ENCODE measurements around the gene UBL4A.

UBL4A gene

GRCh38 chrX:154486396-154487207 lies at the start of gene UBL4A:
UBL4A (minus strand) TSS chrX:154486615; CDS start chrX:154486584, 31 bp downstream.
- peak; percentile 64 for DNase-seq

- DNase-seq: no peak
Measured at GRCh38 chrX:154535892-154536291, 49.5 kb upstream of the UBL4A start.

GRCh38 chrX:154534526-154535322 lies 48.3 kb upstream of the UBL4A start:
- DNase-seq: peak; percentile 74

DNA sequence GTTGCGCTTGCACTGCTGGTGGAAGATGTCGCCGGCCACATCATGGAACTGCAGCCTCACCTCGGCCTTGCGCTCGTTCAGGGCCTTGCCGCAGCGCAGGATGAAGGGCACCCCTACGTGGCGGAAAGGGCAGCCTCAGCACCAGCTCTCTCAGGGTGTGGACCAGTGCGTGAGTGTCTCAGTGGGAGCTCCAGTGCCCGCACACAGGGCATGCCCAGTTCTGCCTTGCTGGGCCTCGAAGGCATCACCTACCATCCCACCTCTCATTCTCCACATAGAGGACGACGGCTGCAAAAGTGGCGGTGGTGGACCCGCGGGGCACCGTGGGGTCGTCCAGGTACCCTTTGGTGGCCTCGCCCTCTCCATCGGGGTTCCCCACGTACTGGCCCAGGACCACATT lies 46.3 kb upstream of the UBL4A start:
- no peak for DNase-seq

GRCh38 chrX:154531626-154532025 lies 45.2 kb upstream of the UBL4A start:
- DNase-seq: peak; percentile 88

- no peak for DNase-seq
Measured at GRCh38 chrX:154530286-154530685, 43.9 kb upstream of the UBL4A start.

DNA sequence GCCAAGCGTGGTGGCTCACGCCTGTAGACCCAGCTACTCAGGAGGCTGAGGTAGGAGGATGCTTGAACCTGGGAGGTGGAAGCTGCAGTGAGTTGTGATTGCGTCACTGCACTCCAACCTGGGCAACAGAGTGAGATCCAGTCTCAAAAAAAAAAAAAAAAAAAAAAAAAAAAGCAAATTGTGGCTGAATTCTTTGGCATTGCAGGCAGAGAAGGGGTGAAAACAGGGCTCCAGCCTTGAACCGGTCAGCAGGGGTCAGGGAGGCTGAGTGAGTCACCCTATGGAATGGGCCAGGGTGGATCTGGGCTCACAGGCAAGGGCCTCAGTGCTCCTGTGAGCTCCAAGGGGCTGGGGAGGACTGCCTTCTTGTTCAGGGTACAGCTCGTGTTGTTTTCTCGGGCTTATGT lies 42.8 kb upstream of the UBL4A start:
- DNase-seq: peak; percentile 71

DNA sequence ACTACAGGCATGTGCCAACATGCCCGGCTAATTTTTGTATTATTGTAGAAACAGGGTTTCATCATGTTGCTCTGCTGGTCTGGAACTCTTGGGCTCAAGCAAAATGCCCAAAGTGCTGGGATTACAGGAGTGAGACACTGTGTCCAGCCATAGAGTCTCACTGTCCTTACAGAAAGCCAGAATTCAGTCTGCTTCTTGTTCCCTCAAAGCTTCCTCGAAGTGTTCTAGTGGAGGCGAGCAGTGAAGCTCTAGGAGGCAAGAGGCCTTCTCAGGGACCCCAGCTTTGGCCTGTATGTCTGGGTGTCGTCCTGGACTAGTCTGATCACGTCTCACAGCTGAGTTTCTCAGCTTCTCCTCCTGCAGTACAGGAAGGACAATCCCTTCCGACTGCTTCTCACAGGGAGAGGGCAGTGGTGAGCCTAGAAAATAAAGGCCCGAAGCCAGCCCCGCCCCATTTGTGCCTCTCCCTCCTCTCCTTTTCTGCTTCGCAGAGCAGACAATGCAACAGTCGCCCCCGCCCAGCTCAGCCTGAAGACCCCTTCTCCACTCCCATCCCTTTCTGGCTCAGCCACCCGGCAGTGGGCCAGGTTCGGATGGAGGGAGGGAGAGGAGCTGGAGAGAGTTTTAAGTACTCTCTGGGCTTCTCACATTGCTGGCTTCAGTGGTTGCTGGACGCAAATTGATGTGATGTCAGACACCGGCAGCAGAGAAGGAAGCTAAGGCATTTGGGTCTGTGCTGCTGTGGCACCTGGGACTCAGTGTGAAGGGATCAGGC lies 40.7 kb upstream of the UBL4A start:
- peak; percentile 72 for DNase-seq

GRCh38 chrX:154525606-154526490 lies 39.4 kb upstream of the UBL4A start:
- DNase-seq: no peak

GRCh38 chrX:154519389-154519788 lies 33.0 kb upstream of the UBL4A start:
- no peak for DNase-seq

- DNase-seq: no peak
Measured at GRCh38 chrX:154517101-154517781, 30.8 kb upstream of the UBL4A start.

DNA sequence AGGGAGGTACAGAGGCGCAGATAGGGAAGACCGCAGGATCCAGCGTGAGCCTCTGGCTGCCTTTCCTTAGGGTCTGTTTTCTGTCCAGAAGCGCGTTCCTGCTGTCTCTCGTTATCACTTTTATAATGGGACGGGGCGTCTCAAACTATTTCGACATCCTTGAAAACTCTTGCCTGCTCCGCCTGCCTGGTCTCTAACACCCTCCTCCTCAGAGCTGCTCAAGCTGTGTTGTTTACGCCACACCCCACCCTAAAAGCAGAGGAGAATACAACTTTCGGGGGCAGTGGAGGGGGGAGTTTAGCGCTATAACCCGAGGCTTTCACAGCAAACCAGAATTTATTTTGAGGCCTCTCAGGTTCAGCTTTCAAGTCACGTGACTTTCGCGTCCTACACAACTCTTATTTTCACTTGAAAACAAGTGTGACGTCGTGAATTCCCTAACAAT lies 30.3 kb upstream of the UBL4A start:
- DNase-seq: no peak

DNA sequence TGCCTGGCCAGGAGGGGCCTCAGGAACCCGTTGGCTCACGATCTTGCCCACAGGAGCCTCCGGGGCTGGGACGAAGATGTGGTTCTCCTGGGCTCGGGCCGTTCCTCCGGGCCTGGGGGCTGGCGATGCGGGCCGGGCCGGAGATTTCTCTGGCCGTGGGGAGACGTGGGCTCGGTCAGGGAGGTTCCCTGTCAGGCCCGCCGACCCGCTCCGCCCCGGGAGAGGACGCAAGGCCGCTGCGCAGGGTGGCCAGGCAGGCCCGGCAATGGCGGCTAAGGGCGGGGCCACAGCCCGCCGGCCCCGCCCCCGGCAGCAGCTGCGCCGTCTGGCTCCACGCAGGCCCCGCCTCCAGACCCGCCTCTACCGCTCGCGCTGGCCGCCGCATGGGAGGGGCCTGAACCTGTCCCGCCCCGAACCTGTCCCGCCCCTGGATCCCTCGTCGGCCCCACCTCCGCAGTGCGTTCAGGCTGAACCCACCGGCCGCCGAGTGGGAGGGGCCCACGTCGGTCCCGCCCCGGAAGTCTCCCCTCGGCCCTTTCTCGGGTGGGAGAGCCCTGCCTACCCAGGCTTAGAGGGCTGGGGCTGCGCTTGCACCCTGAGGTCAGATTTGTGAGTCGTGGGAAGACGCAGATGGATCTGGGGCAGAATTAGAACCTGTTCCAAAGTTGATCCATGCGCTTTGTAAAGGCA lies 29.7 kb upstream of the UBL4A start, which contains the start of gene FAM3A:
TSS of gene FAM3A (minus strand) at position 267 of the 690 bp plus-strand sequence. CDS start 460 bp downstream, outside the sequence.
- DNase-seq: peak; percentile 86

- DNase-seq: no peak
Measured at GRCh38 chrX:154515090-154515965, 28.9 kb upstream of the UBL4A start.

- no peak for DNase-seq
Measured at GRCh38 chrX:154513716-154514115, 27.3 kb upstream of the UBL4A start.

DNA sequence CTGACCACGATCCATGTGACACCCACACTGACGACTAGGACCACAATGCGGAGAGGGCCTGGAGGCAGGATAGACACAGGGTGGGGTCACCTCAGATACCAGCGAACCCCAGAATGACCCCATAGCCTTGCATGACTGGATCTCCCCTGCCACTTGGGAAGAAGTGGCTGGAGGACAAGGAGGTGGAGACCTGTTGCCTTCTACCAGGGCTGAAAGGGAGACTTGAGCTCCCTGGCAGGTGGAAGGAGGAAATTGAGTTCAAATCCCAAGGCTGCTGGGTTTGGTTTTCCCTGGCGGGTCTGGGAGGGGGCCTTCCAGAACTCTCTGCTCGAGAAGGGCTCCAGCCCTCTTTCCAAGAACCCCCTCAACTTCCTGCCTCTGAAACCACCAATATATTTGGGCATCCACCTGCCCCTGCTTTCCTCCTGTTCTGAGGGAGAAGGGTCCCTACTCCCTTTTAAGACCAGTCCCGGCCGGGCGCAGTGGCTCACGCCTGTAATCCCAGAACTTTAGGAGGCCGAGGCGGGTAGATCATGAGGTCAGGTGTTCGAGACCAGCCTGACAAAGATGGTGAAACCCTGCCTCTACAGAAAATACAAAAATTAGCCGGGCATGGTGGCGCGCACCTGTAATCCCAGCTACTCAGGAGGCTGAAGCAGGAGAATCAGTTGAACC lies 26.6 kb upstream of the UBL4A start:
- no peak for DNase-seq

- DNase-seq: no peak
Measured at GRCh38 chrX:154511761-154512160, 25.3 kb upstream of the UBL4A start.

- DNase-seq: no peak
Measured at GRCh38 chrX:154509455-154509854, 23.0 kb upstream of the UBL4A start.

- no peak for DNase-seq
Measured at GRCh38 chrX:154508384-154508745, 21.9 kb upstream of the UBL4A start.
